Prostate gland (tissue), 2 donors: ENCODE measurements around the gene HOXD9. TPM values are rescaled to one million over a fixed set of nuclear protein-coding genes. Genes with fewer than 3 reads are reported as not detected.

Experiments
- DNase-seq: peaks from one replicate; pipeline ENCODE4 v3.0.0-alpha.2; 2019; ENCODE audit warnings: low spot score
- H3K27ac ChIP-seq, 2 donors: fragments of 200-600 bp; sonication (generic); 2 replicates each; pipeline ENCODE4 v1.5.1; 2017 to 2019
- H3K27me3 ChIP-seq: fragments of 200-600 bp; sonication (generic); replicated peaks from 2 replicates; pipeline ENCODE4 v1.5.1; 2019; ENCODE audit not compliant: insufficient read depth
- H3K36me3 ChIP-seq, 2 donors: fragments of 200-600 bp; sonication (generic); 1 replicate in 1 of 2; 2 replicates in 1 of 2; pipeline versions ENCODE4 v1.5.1 to v1.8.1; 2017 to 2019
- H3K4me1 ChIP-seq: fragments of 200-600 bp; sonication (generic); replicated peaks from 2 replicates; pipeline ENCODE4 v1.5.1; 2019
- H3K4me3 ChIP-seq, 2 donors: fragments of 200-600 bp; sonication (generic); 2 replicates each; pipeline ENCODE4 v1.5.1; 2017 to 2019
- H3K9me3 ChIP-seq: fragments of 200-600 bp; sonication (generic); 2 replicates; pipeline ENCODE4 v1.5.1; 2017
- CTCF ChIP-seq, 4 experiments: fragments of 200-600 bp in 2 of 4; fragments of 450-650 bp in 2 of 4; sonication (generic) in 2 of 4; IDR thresholded peaks; 1 replicate in 3 of 4; 2 replicates in 1 of 4; pipeline ENCODE4 v1.5.1; 2016 to 2019; ENCODE audit warnings: antibody characterized with exemption in 4 of 4, mild to moderate bottlenecking in 2 of 4, moderate library complexity in 2 of 4
- POLR2A ChIP-seq: fragments of 450-650 bp; IDR thresholded peaks from one replicate; pipeline ENCODE4 v1.6.1; 2016; ENCODE audit warnings: antibody characterized with exemption, mild to moderate bottlenecking
- POLR2AphosphoS5 ChIP-seq: sonication (generic); formaldehyde crosslinking; IDR thresholded peaks from one replicate; pipeline ENCODE4 v1.6.1; 2017; ENCODE audit warnings: antibody characterized with exemption
- WGBS: methylation state at CpG from one replicate; pipeline ENCODE4 v1.1.5; 2018; 5-methylcytosine and 5-hydroxymethylcytosine counted together
- intact Hi-C: fragments of 100-400 bp; cut with DNase I; formaldehyde crosslinking; loops from one replicate; pipeline ENCODE4 v1.14.2; 2022
- total RNA-seq, 2 donors: library from RNA; depleted of rRNA; stranded (reverse); fragments of >200 nt; gene quantifications; one replicate each; pipeline ENCODE4 v1.1.0, GENCODE V29; 2016

The HOXD9 gene
- total RNA-seq, 2 donors from 2014 or later: 5.9 to 29.1 TPM

- intact Hi-C loops: loop anchor here (5.0 kb wide), 1 partner anchor 927 kb away; the partner anchor contains the start of gene ATF2
- H3K4me1 ChIP-seq: no peaks in the 10 kb centered on the region
- H3K27ac ChIP-seq: peak overlapping the region; percentile 85 to 86
These were observed 28.2 kb upstream of the HOXD9 start for GRCh38 chr2:176094349-176094748.

GRCh38 chr2:176095421-176095820 is 27.1 kb upstream of the HOXD9 start:
- DNase-seq: no peak
- no peak overlapping the region for H3K4me3 ChIP-seq
- H3K4me1 ChIP-seq: no peaks in the 10 kb centered on the region
- intact Hi-C loops: no loop called here
- H3K27ac ChIP-seq: peak overlapping the region; percentile 85 to 86
- peaks cover 23% of the 10 kb centered on the region for H3K27me3 ChIP-seq
- no peak for TF ChIP-seq CTCF (IDR thresholded peaks at IDR 0.05)
- no peak for TF ChIP-seq POLR2A
- TF ChIP-seq POLR2AphosphoS5: no peak
- H3K9me3 ChIP-seq: no peaks in the 10 kb centered on the region
- 37% methylated on average over 5 of the region's 5 CpGs for WGBS
- H3K36me3 ChIP-seq: no peaks in the 10 kb centered on the region

More at GRCh38 chr2:176094349-176094748, 28.2 kb upstream of the HOXD9 start:
- Histone ChIP-seq H3K27me3 (peaks cover 18% of the 10 kb centered on the region), H3K4me3 (peak overlapping the region; percentile 42 to 43), H3K36me3 (no peaks in the 10 kb centered on the region), H3K9me3 (no peaks in the 10 kb centered on the region)
- DNase-seq: no peak
- 14% methylated on average over 12 of the region's 12 CpGs for WGBS
- no peak for TF ChIP-seq POLR2A
- no peak for TF ChIP-seq POLR2AphosphoS5
- no peak for TF ChIP-seq CTCF (IDR thresholded peaks at IDR 0.05)

GRCh38 chr2:176096243-176096985 is 26.1 kb upstream of the HOXD9 start:
- peak overlapping the region; percentile 85 to 86 for H3K27ac ChIP-seq
- H3K9me3 ChIP-seq: no peaks in the 10 kb centered on the region
- 8% methylated on average over 16 of the region's 16 CpGs for WGBS
- TF ChIP-seq POLR2AphosphoS5 (peak; percentile 48), CTCF (IDR thresholded peaks at IDR 0.05) (no peak)
- no peaks in the 10 kb centered on the region for H3K36me3 ChIP-seq
- no peaks in the 10 kb centered on the region for H3K4me1 ChIP-seq
- peak overlapping the region; percentile 24 to 36 for H3K4me3 ChIP-seq
- peaks cover 21% of the 10 kb centered on the region for H3K27me3 ChIP-seq
- intact Hi-C loops: no loop called here
- DNase-seq: no peak

GRCh38 chr2:176096986-176097819 is 25.3 kb upstream of the HOXD9 start:
- DNase-seq: peak; percentile 82
- 1% methylated on average over 45 of the region's 45 CpGs for WGBS
- no peaks in the 10 kb centered on the region for H3K36me3 ChIP-seq
- peak overlapping the region; percentile 85 to 86 for H3K27ac ChIP-seq
- peaks cover 22% of the 10 kb centered on the region for H3K27me3 ChIP-seq
- no peaks in the 10 kb centered on the region for H3K4me1 ChIP-seq
- peak; percentile 59 to 94 (median 80) for TF ChIP-seq CTCF (IDR thresholded peaks at IDR 0.05)
- no peak for TF ChIP-seq POLR2AphosphoS5
- TF ChIP-seq POLR2A: peak; percentile 54
- H3K4me3 ChIP-seq: peak overlapping the region; percentile 24 to 36
- intact Hi-C loops: no loop called here
- no peaks in the 10 kb centered on the region for H3K9me3 ChIP-seq
